K562 (cell line): ENCODE data around the gene IKBKE. TPM values are rescaled to one million over a fixed set of nuclear protein-coding genes. Genes with fewer than 3 reads are reported as not detected.
A peak's percentile ranks its signal among the peaks of the same experiment; 100 is the strongest.

ENCODE experiments used
- ATF2 ChIP-seq: sonication (generic); formaldehyde crosslinking; IDR thresholded peaks from 2 replicates; pipeline ENCODE4 v1.8.1; 2022; ENCODE audit warnings: missing genetic modification reagents
- CBX3 ChIP-seq, 2 experiments: IDR thresholded peaks; 1 replicate in 1 of 2; 2 replicates in 1 of 2; pipeline ENCODE4 v1.6.1; 2012; ENCODE audit warnings: inconsistent platforms in 2 of 2, low read length in 2 of 2, borderline replicate concordance in 1 of 2, control low read depth in 1 of 2
- CTBP1 ChIP-seq: fragments of 450-650 bp; IDR thresholded peaks from 2 replicates; pipeline ENCODE4 v1.6.1; 2016; ENCODE audit warnings: borderline replicate concordance
- EP400 ChIP-seq: fragments of 450-650 bp; IDR thresholded peaks from 2 replicates; pipeline ENCODE4 v1.6.1; 2017; ENCODE audit warnings: antibody characterized with exemption, mild to moderate bottlenecking, moderate library complexity
- HMBOX1 ChIP-seq: sonication (generic); IDR thresholded peaks from 2 replicates; pipeline ENCODE4 v1.6.1; 2016
- KDM1A ChIP-seq, 2 experiments: fragments of 450-650 bp; IDR thresholded peaks; 2 replicates each; pipeline ENCODE4 v1.6.1; 2016; ENCODE audit warnings: mild to moderate bottlenecking in 2 of 2
- MTA3 ChIP-seq: fragments of 450-650 bp; formaldehyde crosslinking; IDR thresholded peaks from 2 replicates; pipeline ENCODE4 v1.6.1; 2017; ENCODE audit warnings: mild to moderate bottlenecking, borderline replicate concordance
- NUFIP1 ChIP-seq: fragments of 450-650 bp; IDR thresholded peaks from 2 replicates; pipeline ENCODE4 v1.6.1; 2018; ENCODE audit not compliant: partially characterized antibody
- PHF20 ChIP-seq: fragments of 450-650 bp; IDR thresholded peaks from 2 replicates; pipeline ENCODE4 v1.6.1; 2018; ENCODE audit not compliant: partially characterized antibody
- RBM39 ChIP-seq: fragments of 200-400 bp; formaldehyde crosslinking; optimal IDR thresholded peaks from 2 replicates; pipeline ENCODE3; 2018; ENCODE audit warnings: low read depth, low read length
- TBP ChIP-seq: optimal IDR thresholded peaks from 2 replicates; pipeline ENCODE3; 2011; ENCODE audit warnings: low read depth, low read length, improper control_type of control experiment
- ZC3H8 ChIP-seq: fragments of 450-650 bp; IDR thresholded peaks from 2 replicates; pipeline ENCODE4 v1.6.1; 2017
- ZNF124 ChIP-seq: sonication (generic); formaldehyde crosslinking; IDR thresholded peaks from 2 replicates; pipeline ENCODE4 v1.8.1; 2022; ENCODE audit warnings: missing genetic modification reagents
- ZNF184 ChIP-seq: sonication (generic); formaldehyde crosslinking; IDR thresholded peaks from 2 replicates; pipeline ENCODE4 v1.5.0; 2020; ENCODE audit warnings: missing genetic modification reagents
- ZNF707 ChIP-seq: fragments of 250-450 bp; sonication (Bioruptor Pico); conservative IDR thresholded peaks from 2 replicates; pipeline ENCODE4 v1.8.0; 2022; ENCODE audit warnings: inconsistent platforms, mild to moderate bottlenecking, moderate library complexity
- ZNF766 ChIP-seq: fragments of 200-800 bp; sonication (Bioruptor generic); conservative IDR thresholded peaks from 2 replicates; pipeline ENCODE4 v1.6.1; 2016; ENCODE audit warnings: missing genetic modification characterization, missing compliant biosample characterization
- polyA plus RNA-seq, 8 experiments: library from polyadenylated mRNA; depleted of rRNA in 4 of 8; stranded (reverse) in 5 of 8; unstranded in 3 of 8; fragments of >200 nt; fragmentation: Nextera tagmentation in 2 of 8; fragmentation: Illumina TruSeq in 1 of 8; extraction: Ambion mirVana in 2 of 8; extraction: Trizol in 1 of 8; gene quantifications; 2 replicates each; pipeline versions ENCODE4 v1.2.1 to v1.2.3, GENCODE V29; 2011 to 2014; ENCODE audit warnings: inconsistent platforms in 1 of 8, missing spikeins in 1 of 8
- total RNA-seq, 7 experiments: library from RNA; depleted of rRNA in 6 of 7; stranded (reverse); fragments of >200 nt in 6 of 7; fragmentation: Illumina TruSeq in 2 of 7; extraction: Trizol in 2 of 7; gene quantifications; 2 replicates each; pipeline versions ENCODE4 v1.2.1 to v1.2.3, GENCODE V29; 2011 to 2021; ENCODE audit warnings: low replicate concordance in 1 of 7
- TF ChIP-seq, protein P1 (sequence below): sonication (generic); formaldehyde crosslinking; IDR thresholded peaks from 2 replicates; pipeline ENCODE4 v1.4.0; 2020; ENCODE audit warnings: mild to moderate bottlenecking, missing genetic modification reagents
- TF ChIP-seq, protein P2 (sequence below): fragments of 250-450 bp; sonication (Bioruptor Pico); IDR thresholded peaks from 2 replicates; pipeline ENCODE4 v1.8.0; 2021; ENCODE audit warnings: borderline replicate concordance, mild to moderate bottlenecking, moderate library complexity; ENCODE audit not compliant: poor library complexity, severe bottlenecking

IKBKE gene
- total and polyA plus RNA-seq, 9 of the 15 experiments (the other 6 are each of a cell fraction or from before 2014, with no cell fraction given), result 2.3 to 9.0 (median 4.8) TPM

DNA sequence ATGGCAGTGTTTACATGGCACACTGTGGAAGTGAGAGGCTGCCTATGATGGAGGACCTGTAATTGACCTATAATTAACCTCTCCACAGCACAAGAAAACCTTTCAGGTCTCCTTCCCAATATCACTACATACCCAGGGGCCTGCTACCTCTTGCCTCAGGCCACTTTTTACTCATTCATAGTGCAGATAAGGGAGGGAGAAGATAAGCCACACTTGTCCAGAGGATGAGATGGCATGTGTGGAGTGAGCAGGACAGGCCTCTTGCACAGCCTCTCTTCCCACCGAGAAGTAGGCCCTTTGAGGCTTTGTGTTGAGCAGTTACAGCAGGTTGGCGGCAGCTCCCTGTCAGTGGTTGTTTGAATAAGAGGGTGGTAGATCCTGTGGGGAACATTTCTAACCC lies 31.1 kb upstream of the IKBKE start (continued):
- no peak for TF ChIP-seq ZNF707 (CRISPR knock-in tag)
- TF ChIP-seq, protein P1, sequence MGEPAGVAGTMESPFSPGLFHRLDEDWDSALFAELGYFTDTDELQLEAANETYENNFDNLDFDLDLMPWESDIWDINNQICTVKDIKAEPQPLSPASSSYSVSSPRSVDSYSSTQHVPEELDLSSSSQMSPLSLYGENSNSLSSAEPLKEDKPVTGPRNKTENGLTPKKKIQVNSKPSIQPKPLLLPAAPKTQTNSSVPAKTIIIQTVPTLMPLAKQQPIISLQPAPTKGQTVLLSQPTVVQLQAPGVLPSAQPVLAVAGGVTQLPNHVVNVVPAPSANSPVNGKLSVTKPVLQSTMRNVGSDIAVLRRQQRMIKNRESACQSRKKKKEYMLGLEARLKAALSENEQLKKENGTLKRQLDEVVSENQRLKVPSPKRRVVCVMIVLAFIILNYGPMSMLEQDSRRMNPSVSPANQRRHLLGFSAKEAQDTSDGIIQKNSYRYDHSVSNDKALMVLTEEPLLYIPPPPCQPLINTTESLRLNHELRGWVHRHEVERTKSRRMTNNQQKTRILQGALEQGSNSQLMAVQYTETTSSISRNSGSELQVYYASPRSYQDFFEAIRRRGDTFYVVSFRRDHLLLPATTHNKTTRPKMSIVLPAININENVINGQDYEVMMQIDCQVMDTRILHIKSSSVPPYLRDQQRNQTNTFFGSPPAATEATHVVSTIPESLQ (CRISPR knock-in tag), result no peak
- peak; percentile 72; the same call in 1 of the 2 replicates for TF ChIP-seq ZNF766 (CRISPR knock-in tag)
- TF ChIP-seq CTBP1, result peak; percentile 94
- TF ChIP-seq ZNF184 (CRISPR knock-in tag), result no peak
- peak; percentile 33; the same call in 1 of the 2 replicates for TF ChIP-seq EP400
- TF ChIP-seq ATF2 (CRISPR knock-in tag), result no peak
- no peak for TF ChIP-seq PHF20
- TF ChIP-seq CBX3 (IDR thresholded peaks at IDR 0.05; ENCODE audit: borderline replicate concordance in 1 of 2, low read length in 2 of 2), result peak in 1 of 2 experiments; percentile 74; a peak in 1 of 3 replicates
- TF ChIP-seq TBP, result no peak
- no peak for TF ChIP-seq ZNF124 (CRISPR knock-in tag)
- TF ChIP-seq NUFIP1, result peak; percentile 70
- peak; percentile 16 to 51; a peak in 3 of 4 replicates for TF ChIP-seq KDM1A (IDR thresholded peaks at IDR 0.05)
- no peak for TF ChIP-seq ZC3H8
- TF ChIP-seq, protein P2, sequence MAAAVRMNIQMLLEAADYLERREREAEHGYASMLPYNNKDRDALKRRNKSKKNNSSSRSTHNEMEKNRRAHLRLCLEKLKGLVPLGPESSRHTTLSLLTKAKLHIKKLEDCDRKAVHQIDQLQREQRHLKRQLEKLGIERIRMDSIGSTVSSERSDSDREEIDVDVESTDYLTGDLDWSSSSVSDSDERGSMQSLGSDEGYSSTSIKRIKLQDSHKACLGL (CRISPR knock-in tag), result no peak
- TF ChIP-seq MTA3, result peak; percentile 66; the same call in 1 of the 2 replicates
- TF ChIP-seq HMBOX1, result no peak
- no peak for TF ChIP-seq RBM39
